ENCODE data around the gene ABHD4.
A peak's percentile ranks its signal among the peaks of the same experiment; 100 is the strongest.
"Not testable (repeated sequence)": the region's sequence is repeated elsewhere in the genome, so short reads cannot be mapped to it uniquely, and the experiment has no call there.

The ABHD4 gene

GRCh38 chr14:22598099-22598895 lies at the start of gene ABHD4:
ABHD4 (plus strand) TSS chr14:22598300; CDS start chr14:22598307, 7 bp downstream.
- peak; percentile 60 for DNase-seq
- in situ Hi-C loops (cut with MboI; ENCODE audit: low pct_unique_long_range_greater_than_20kb, low sequenced_read_pairs) = no loop called here

GRCh38 chr14:22549324-22549962 lies 48.7 kb upstream of the ABHD4 start:
- no peak for DNase-seq
- in situ Hi-C loops (cut with MboI; ENCODE audit: low pct_unique_long_range_greater_than_20kb, low sequenced_read_pairs) = loop anchor here (10.0 kb wide), 1 partner anchor 65 kb away; no protein-coding TSS in a partner anchor

GRCh38 chr14:22549981-22550673 lies 48.0 kb upstream of the ABHD4 start:
- in situ Hi-C loops (cut with MboI; ENCODE audit: low pct_unique_long_range_greater_than_20kb, low sequenced_read_pairs) = loop anchor here (10.0 kb wide), 1 partner anchor 65 kb away; no protein-coding TSS in a partner anchor
- peak; percentile 75 for DNase-seq

- peak; percentile 32 for DNase-seq
- in situ Hi-C loops (cut with MboI; ENCODE audit: low pct_unique_long_range_greater_than_20kb, low sequenced_read_pairs) = no loop called here
Measured at GRCh38 chr14:22551605-22551997, 46.5 kb upstream of the ABHD4 start.

GRCh38 chr14:22552001-22552826 lies 45.9 kb upstream of the ABHD4 start:
- no peak for DNase-seq

GRCh38 chr14:22552827-22553076 lies 45.3 kb upstream of the ABHD4 start:
- in situ Hi-C loops (cut with MboI; ENCODE audit: low pct_unique_long_range_greater_than_20kb, low sequenced_read_pairs) = no loop called here
- no peak for DNase-seq

More at GRCh38 chr14:22552001-22552826, 45.9 kb upstream of the ABHD4 start:
- in situ Hi-C loops (cut with MboI; ENCODE audit: low pct_unique_long_range_greater_than_20kb, low sequenced_read_pairs) = no loop called here

GRCh38 chr14:22553445-22553844 lies 44.7 kb upstream of the ABHD4 start:
- no peak for DNase-seq
- in situ Hi-C loops (cut with MboI; ENCODE audit: low pct_unique_long_range_greater_than_20kb, low sequenced_read_pairs) = no loop called here

- DNase-seq; in situ Hi-C loops (cut with MboI; ENCODE audit: low pct_unique_long_range_greater_than_20kb, low sequenced_read_pairs): not testable (repeated sequence)
Measured at GRCh38 chr14:22553861-22554497, 44.1 kb upstream of the ABHD4 start.

- in situ Hi-C loops (cut with MboI; ENCODE audit: low pct_unique_long_range_greater_than_20kb, low sequenced_read_pairs) = no loop called here
- DNase-seq = no peak
Measured at GRCh38 chr14:22554498-22555383, 43.4 kb upstream of the ABHD4 start.

GRCh38 chr14:22555384-22556011 lies 42.6 kb upstream of the ABHD4 start:
- peak; percentile 59 for DNase-seq
- in situ Hi-C loops (cut with MboI; ENCODE audit: low pct_unique_long_range_greater_than_20kb, low sequenced_read_pairs) = no loop called here

GRCh38 chr14:22556021-22556989 lies 41.8 kb upstream of the ABHD4 start:
- DNase-seq = peak; percentile 99
- in situ Hi-C loops (cut with MboI; ENCODE audit: low pct_unique_long_range_greater_than_20kb, low sequenced_read_pairs) = no loop called here

- in situ Hi-C loops (cut with MboI; ENCODE audit: low pct_unique_long_range_greater_than_20kb, low sequenced_read_pairs) = no loop called here
- DNase-seq = peak; percentile 91
Measured at GRCh38 chr14:22556990-22557623, 41.0 kb upstream of the ABHD4 start.

- in situ Hi-C loops (cut with MboI; ENCODE audit: low pct_unique_long_range_greater_than_20kb, low sequenced_read_pairs) = no loop called here
Measured at GRCh38 chr14:22557846-22558220, 40.3 kb upstream of the ABHD4 start.

GRCh38 chr14:22558221-22558913 lies 39.7 kb upstream of the ABHD4 start:
- no peak for DNase-seq
- in situ Hi-C loops (cut with MboI; ENCODE audit: low pct_unique_long_range_greater_than_20kb, low sequenced_read_pairs) = no loop called here

More at GRCh38 chr14:22557846-22558220, 40.3 kb upstream of the ABHD4 start:
- no peak for DNase-seq

- no peak for DNase-seq
- in situ Hi-C loops (cut with MboI; ENCODE audit: low pct_unique_long_range_greater_than_20kb, low sequenced_read_pairs) = no loop called here
Measured at GRCh38 chr14:22559041-22559440, 39.1 kb upstream of the ABHD4 start.

All from KBM-7 (cell line).